ENCODE results near the gene TAF7L. TPM values are rescaled to one million over a fixed set of nuclear protein-coding genes. Genes with fewer than 3 reads are reported as not detected.
"Not testable (repeated sequence)": the region's sequence is repeated elsewhere in the genome, so short reads cannot be mapped to it uniquely, and the experiment has no call there.

The TAF7L gene
- under 1 TPM; 0.20 to 0.72 TPM for total RNA-seq
- under 1 TPM; 0.24 TPM for polyA plus RNA-seq (ENCODE audit: insufficient read length in 2 of 2)
- long read RNA-seq, donor 1: 0 reads
- long read RNA-seq, donor 2: 0 reads
- long read RNA-seq, donor 3: 0 reads
- long read RNA-seq, donor 4: 0 reads

GRCh38 chrX:101290957-101291603, at the start of gene TAF7L:
Gene TAF7L (minus strand): TSS chrX:101291334. CDS start chrX:101287543, 3,791 bp downstream.
- Histone ChIP-seq H3K4me1 (ENCODE audit: control insufficient read depth, insufficient read depth, low read length) (no peaks in the 10 kb centered on the region), H3K27ac (ENCODE audit: low read depth, low read length) (no peak within 1 kb of the TSS), H3K4me3 (ENCODE audit: low read depth, low read length) (no peak within 1 kb of the TSS), H3K27me3 (ENCODE audit: control insufficient read depth, insufficient read depth, low read length) (no peaks in the 10 kb centered on the region), H3K36me3 (ENCODE audit: control insufficient read depth, insufficient read depth, low read length) (no peaks in the 10 kb centered on the region), H3K9me3 (ENCODE audit: control insufficient read depth, insufficient read depth, low read length) (no peaks in the 10 kb centered on the region)
- 32% methylated on average over 75 of the region's 75 CpGs for WGBS (ENCODE audit: insufficient coverage)
- DNase-seq (ENCODE audit: low read depth in 4 of 6, low spot score in 6 of 6): peak in 1 of 6 donors; percentile 3

DNA sequence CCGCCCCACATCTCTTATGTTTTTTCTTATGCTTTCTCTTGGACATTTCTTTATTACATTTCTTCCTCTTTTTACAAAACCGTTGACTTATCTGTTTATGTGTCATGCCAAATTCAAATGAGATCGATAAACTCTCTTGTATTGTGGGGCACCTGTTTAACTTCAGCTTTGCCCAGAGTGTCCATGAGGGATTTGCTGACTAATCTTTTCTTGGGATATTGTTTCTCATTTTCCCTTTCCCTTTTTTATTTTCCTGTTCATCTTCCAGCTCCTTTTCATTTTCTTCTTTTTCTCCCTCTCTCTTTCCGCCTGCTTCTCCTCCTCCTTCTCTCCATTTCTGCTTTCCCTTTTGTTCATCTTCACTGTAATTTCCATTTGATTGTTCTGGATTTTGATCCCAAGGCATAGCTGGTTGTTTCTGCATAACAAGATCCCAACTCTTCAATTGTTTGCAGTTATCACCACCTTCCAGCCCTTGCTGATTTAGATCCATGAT, 46.7 kb upstream of the TAF7L start:
- Histone ChIP-seq H3K4me3 (ENCODE audit: low read depth, low read length) (no peak overlapping the region), H3K36me3 (ENCODE audit: control insufficient read depth, insufficient read depth, low read length) (no peaks in the 10 kb centered on the region), H3K27me3 (ENCODE audit: control insufficient read depth, insufficient read depth, low read length) (no peaks in the 10 kb centered on the region), H3K9me3 (ENCODE audit: control insufficient read depth, insufficient read depth, low read length) (no peaks in the 10 kb centered on the region), H3K4me1 (ENCODE audit: control insufficient read depth, insufficient read depth, low read length) (no peaks in the 10 kb centered on the region), H3K27ac (ENCODE audit: low read depth, low read length) (no peak overlapping the region)
- DNase-seq (ENCODE audit: low read depth in 4 of 6, low spot score in 6 of 6): no peak
- WGBS (ENCODE audit: insufficient coverage): 57% methylated on average over 1 of the region's 4 CpGs

GRCh38 chrX:101334310-101334709, 43.2 kb upstream of the TAF7L start:
- not testable (repeated sequence) for DNase-seq (ENCODE audit: low read depth in 4 of 6, low spot score in 6 of 6); H3K4me1 ChIP-seq (ENCODE audit: control insufficient read depth, insufficient read depth, low read length); H3K27me3 ChIP-seq (ENCODE audit: control insufficient read depth, insufficient read depth, low read length); H3K4me3 ChIP-seq (ENCODE audit: low read depth, low read length); H3K36me3 ChIP-seq (ENCODE audit: control insufficient read depth, insufficient read depth, low read length); H3K9me3 ChIP-seq (ENCODE audit: control insufficient read depth, insufficient read depth, low read length); H3K27ac ChIP-seq (ENCODE audit: low read depth, low read length)
- no CpG with 5 or more reads among the region's 7 CpGs for WGBS (ENCODE audit: insufficient coverage)

DNA sequence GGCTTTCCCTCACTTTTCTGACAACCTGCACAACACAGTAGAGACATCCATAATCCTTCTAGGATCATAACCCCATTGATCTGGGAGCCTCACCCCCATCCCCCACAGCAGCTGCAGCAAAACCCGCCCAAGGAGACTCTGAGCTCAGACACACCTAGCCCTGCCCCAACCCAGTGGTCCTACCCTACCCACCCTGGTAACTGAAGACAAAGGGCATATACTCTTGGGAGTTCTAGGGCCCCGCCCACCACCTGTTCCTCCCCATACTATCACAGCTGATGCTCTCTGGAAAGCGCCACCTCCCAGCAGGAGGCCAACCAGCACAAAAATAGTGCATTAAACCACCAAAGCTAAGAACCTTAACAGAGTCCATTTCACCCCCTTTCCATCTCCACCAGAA, 35.5 kb upstream of the TAF7L start:
- not testable (repeated sequence) for H3K4me3 ChIP-seq (ENCODE audit: low read depth, low read length); H3K27ac ChIP-seq (ENCODE audit: low read depth, low read length); H3K4me1 ChIP-seq (ENCODE audit: control insufficient read depth, insufficient read depth, low read length); H3K9me3 ChIP-seq (ENCODE audit: control insufficient read depth, insufficient read depth, low read length); H3K36me3 ChIP-seq (ENCODE audit: control insufficient read depth, insufficient read depth, low read length); DNase-seq (ENCODE audit: low read depth in 4 of 6, low spot score in 6 of 6); H3K27me3 ChIP-seq (ENCODE audit: control insufficient read depth, insufficient read depth, low read length)
- 56% methylated on average over 3 of the region's 3 CpGs for WGBS (ENCODE audit: insufficient coverage)

DNA sequence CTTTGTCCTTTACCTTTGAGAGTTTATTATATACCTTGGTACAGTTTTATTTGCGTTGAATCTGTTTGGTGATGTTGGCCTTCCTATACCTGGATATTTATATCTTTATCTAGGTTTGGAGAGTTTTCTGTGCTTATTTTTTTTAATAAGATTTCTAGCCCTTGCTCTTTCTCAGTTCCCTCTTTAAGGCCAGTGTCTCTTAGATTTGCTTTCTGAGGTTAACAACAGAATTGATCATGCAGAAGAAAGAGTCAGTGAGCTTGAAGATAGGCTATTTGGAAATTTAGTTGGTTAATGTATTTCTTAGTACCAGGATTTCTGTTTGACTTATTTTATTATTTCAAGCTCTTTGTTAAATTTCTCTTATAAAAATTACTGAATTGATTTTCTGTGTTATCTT, 12.7 kb upstream of the TAF7L start:
- no peak for DNase-seq (ENCODE audit: low read depth in 4 of 6, low spot score in 6 of 6)
- Histone ChIP-seq H3K27ac (ENCODE audit: low read depth, low read length) (no peak overlapping the region), H3K4me1 (ENCODE audit: control insufficient read depth, insufficient read depth, low read length) (no peaks in the 10 kb centered on the region), H3K36me3 (ENCODE audit: control insufficient read depth, insufficient read depth, low read length) (no peaks in the 10 kb centered on the region), H3K9me3 (ENCODE audit: control insufficient read depth, insufficient read depth, low read length) (no peaks in the 10 kb centered on the region), H3K4me3 (ENCODE audit: low read depth, low read length) (no peak overlapping the region), H3K27me3 (ENCODE audit: control insufficient read depth, insufficient read depth, low read length) (no peaks in the 10 kb centered on the region)
- no CpG with 5 or more reads among the region's 1 CpG for WGBS (ENCODE audit: insufficient coverage)

- H3K4me3 ChIP-seq (ENCODE audit: low read depth, low read length); DNase-seq (ENCODE audit: low read depth in 4 of 6, low spot score in 6 of 6); H3K9me3 ChIP-seq (ENCODE audit: control insufficient read depth, insufficient read depth, low read length); H3K36me3 ChIP-seq (ENCODE audit: control insufficient read depth, insufficient read depth, low read length); H3K27me3 ChIP-seq (ENCODE audit: control insufficient read depth, insufficient read depth, low read length); H3K4me1 ChIP-seq (ENCODE audit: control insufficient read depth, insufficient read depth, low read length); H3K27ac ChIP-seq (ENCODE audit: low read depth, low read length): not testable (repeated sequence)
- WGBS (ENCODE audit: insufficient coverage): 100% methylated on average over 1 of the region's 3 CpGs
These were observed 4.5 kb upstream of the TAF7L start for GRCh38 chrX:101295603-101296002.

DNA sequence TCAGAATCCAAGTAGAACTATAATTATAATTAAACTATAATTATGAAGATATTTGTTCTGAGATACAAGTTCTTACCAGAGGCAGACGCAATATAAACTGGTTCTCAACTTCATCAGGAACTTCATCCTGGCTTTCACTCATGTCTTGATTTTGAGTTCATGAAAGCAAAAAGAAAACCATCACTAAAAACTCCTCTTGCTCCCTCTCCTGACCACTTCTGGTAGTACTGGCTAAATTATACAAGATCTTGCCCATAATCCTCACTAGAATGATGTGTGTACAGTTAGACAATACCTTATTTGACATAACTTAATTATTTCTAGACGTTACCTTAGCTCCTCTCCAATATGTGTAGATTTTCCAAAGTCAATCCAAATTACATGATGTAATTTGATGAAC, 3.7 kb downstream of the TAF7L start:
- H3K27ac ChIP-seq (ENCODE audit: low read depth, low read length): no peak overlapping the region
- no peak overlapping the region for H3K4me3 ChIP-seq (ENCODE audit: low read depth, low read length)
- peak in 5 of 6 donors; percentile 23 to 83 (median 42) for DNase-seq (ENCODE audit: low read depth in 4 of 6, low spot score in 6 of 6)
- WGBS (ENCODE audit: insufficient coverage): no CpG with 5 or more reads among the region's 2 CpGs
- H3K36me3 ChIP-seq (ENCODE audit: control insufficient read depth, insufficient read depth, low read length): no peaks in the 10 kb centered on the region
- no peaks in the 10 kb centered on the region for H3K27me3 ChIP-seq (ENCODE audit: control insufficient read depth, insufficient read depth, low read length)
- H3K4me1 ChIP-seq (ENCODE audit: control insufficient read depth, insufficient read depth, low read length): no peaks in the 10 kb centered on the region
- H3K9me3 ChIP-seq (ENCODE audit: control insufficient read depth, insufficient read depth, low read length): no peaks in the 10 kb centered on the region

- no peak overlapping the region for H3K27ac ChIP-seq (ENCODE audit: low read depth, low read length)
- H3K9me3 ChIP-seq (ENCODE audit: control insufficient read depth, insufficient read depth, low read length): no peaks in the 10 kb centered on the region
- WGBS (ENCODE audit: insufficient coverage): 75% methylated on average over 2 of the region's 2 CpGs
- H3K27me3 ChIP-seq (ENCODE audit: control insufficient read depth, insufficient read depth, low read length): no peaks in the 10 kb centered on the region
- H3K4me1 ChIP-seq (ENCODE audit: control insufficient read depth, insufficient read depth, low read length): no peaks in the 10 kb centered on the region
- no peaks in the 10 kb centered on the region for H3K36me3 ChIP-seq (ENCODE audit: control insufficient read depth, insufficient read depth, low read length)
- no peak overlapping the region for H3K4me3 ChIP-seq (ENCODE audit: low read depth, low read length)
- DNase-seq (ENCODE audit: low read depth in 4 of 6, low spot score in 6 of 6): no peak
These were observed 14.9 kb downstream of the TAF7L start for GRCh38 chrX:101276238-101276637.

DNA sequence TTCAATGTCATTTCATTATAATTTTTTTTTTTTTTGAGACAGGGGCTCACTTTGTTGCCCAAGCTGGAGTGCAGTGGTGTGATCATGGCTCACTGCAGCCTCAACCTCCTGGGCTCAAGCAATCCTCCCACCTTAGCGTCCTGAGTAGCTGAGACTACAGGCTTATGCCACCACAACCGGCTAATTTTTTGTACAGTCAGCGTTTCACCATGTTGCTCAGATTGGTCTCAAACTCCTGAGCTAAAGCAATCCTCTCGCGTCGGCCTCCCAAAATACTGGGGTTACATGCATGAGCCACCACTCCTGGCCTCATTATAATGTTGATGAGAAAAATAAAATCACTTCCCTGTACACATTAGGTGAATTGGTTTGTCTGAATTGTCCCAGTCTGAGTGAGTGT, 16.9 kb downstream of the TAF7L start:
- no peaks in the 10 kb centered on the region for H3K4me1 ChIP-seq (ENCODE audit: control insufficient read depth, insufficient read depth, low read length)
- H3K27me3 ChIP-seq (ENCODE audit: control insufficient read depth, insufficient read depth, low read length): no peaks in the 10 kb centered on the region
- no peak overlapping the region for H3K4me3 ChIP-seq (ENCODE audit: low read depth, low read length)
- H3K9me3 ChIP-seq (ENCODE audit: control insufficient read depth, insufficient read depth, low read length): no peaks in the 10 kb centered on the region
- H3K27ac ChIP-seq (ENCODE audit: low read depth, low read length): no peak overlapping the region
- no peak for DNase-seq (ENCODE audit: low read depth in 4 of 6, low spot score in 6 of 6)
- no peaks in the 10 kb centered on the region for H3K36me3 ChIP-seq (ENCODE audit: control insufficient read depth, insufficient read depth, low read length)
- WGBS (ENCODE audit: insufficient coverage): 62% methylated on average over 3 of the region's 6 CpGs

DNA sequence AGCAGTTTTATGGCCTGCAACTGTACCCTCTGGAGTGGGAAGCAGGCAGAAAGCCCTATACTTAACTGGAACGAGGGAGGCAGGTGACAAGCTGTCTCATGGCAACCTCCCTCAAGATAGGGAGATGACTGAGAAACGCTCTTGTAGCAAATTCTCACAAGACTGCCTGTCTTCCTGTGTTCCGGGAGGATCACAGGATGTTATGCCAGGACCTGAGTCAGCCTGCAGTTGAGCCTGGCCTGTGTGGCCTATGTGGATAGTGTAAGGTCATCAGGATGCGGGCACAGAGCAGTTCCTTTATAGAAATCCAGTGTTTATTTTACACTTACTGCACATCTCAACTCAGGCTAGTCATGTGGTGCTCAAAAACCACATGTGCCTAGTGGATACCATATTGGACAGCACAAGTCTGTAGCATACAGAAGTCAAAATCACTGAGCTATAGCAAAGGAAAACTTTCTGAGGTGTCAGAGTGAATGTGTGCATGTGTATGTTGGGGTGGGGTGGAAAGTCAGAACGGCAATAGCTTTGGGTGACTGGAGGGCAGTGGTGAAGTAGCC, 25.2 kb downstream of the TAF7L start:
- H3K4me1 ChIP-seq (ENCODE audit: control insufficient read depth, insufficient read depth, low read length): no peaks in the 10 kb centered on the region
- H3K27ac ChIP-seq (ENCODE audit: low read depth, low read length): no peak overlapping the region
- H3K36me3 ChIP-seq (ENCODE audit: control insufficient read depth, insufficient read depth, low read length): no peaks in the 10 kb centered on the region
- no peaks in the 10 kb centered on the region for H3K9me3 ChIP-seq (ENCODE audit: control insufficient read depth, insufficient read depth, low read length)
- H3K27me3 ChIP-seq (ENCODE audit: control insufficient read depth, insufficient read depth, low read length): peaks cover 5% of the 10 kb centered on the region
- 54% methylated on average over 5 of the region's 5 CpGs for WGBS (ENCODE audit: insufficient coverage)
- no peak for DNase-seq (ENCODE audit: low read depth in 4 of 6, low spot score in 6 of 6)
- no peak overlapping the region for H3K4me3 ChIP-seq (ENCODE audit: low read depth, low read length)

Measured in spinal cord (tissue), 10 donors.